DOHH2 (cell line): ENCODE measurements around the gene GMPPA.

Source experiments
- H3F3A ChIP-seq: fragments of 200-600 bp; sonication (generic), shearing (Covaris generic); 2 replicates; pipeline ENCODE4 v1.6.0; 2016; ENCODE audit warnings: antibody characterized with exemption, mild to moderate bottlenecking; ENCODE audit not compliant: control insufficient read depth, insufficient read depth
- H3K27ac ChIP-seq: fragments of 200-600 bp; sonication (generic); 2 replicates; pipeline ENCODE4 v1.5.1; 2014; ENCODE audit warnings: low read depth, mild to moderate bottlenecking, low read length, moderate library complexity
- H3K27me3 ChIP-seq: fragments of 200-600 bp; sonication (generic); 2 replicates; pipeline ENCODE4 v1.6.1; 2014; ENCODE audit warnings: mild to moderate bottlenecking, low read length, mixed read lengths; ENCODE audit not compliant: control insufficient read depth
- H3K36me3 ChIP-seq: fragments of 200-600 bp; sonication (generic); 2 replicates; pipeline ENCODE4 v1.6.1; 2014; ENCODE audit warnings: mild to moderate bottlenecking, low read length, moderate library complexity, mixed read lengths; ENCODE audit not compliant: control insufficient read depth
- H3K4me1 ChIP-seq: fragments of 200-600 bp; sonication (generic); 2 replicates; pipeline ENCODE4 v1.6.1; 2014; ENCODE audit warnings: mild to moderate bottlenecking, low read length, mixed read lengths; ENCODE audit not compliant: control insufficient read depth
- H3K4me2 ChIP-seq: fragments of 200-600 bp; sonication (generic); 2 replicates; pipeline ENCODE4 v1.6.0; 2014; ENCODE audit warnings: mild to moderate bottlenecking, low read length, moderate library complexity
- H3K4me3 ChIP-seq: fragments of 200-600 bp; sonication (generic); 2 replicates; pipeline ENCODE4 v1.5.1; 2014; ENCODE audit warnings: mild to moderate bottlenecking, low read length, mixed read lengths
- H3K79me2 ChIP-seq: fragments of 200-600 bp; sonication (generic); 2 replicates; pipeline ENCODE4 v1.6.1; 2014; ENCODE audit warnings: mild to moderate bottlenecking, low read length, mixed read lengths; ENCODE audit not compliant: control insufficient read depth
- H3K9me2 ChIP-seq: fragments of 200-600 bp; sonication (generic); replicated peaks from 2 replicates; pipeline ENCODE4 v1.6.1; 2014; ENCODE audit warnings: mild to moderate bottlenecking, low read length, mixed read lengths; ENCODE audit not compliant: control insufficient read depth
- H3K9me3 ChIP-seq: fragments of 200-600 bp; sonication (generic); 2 replicates; pipeline ENCODE4 v1.6.1; 2014; ENCODE audit warnings: antibody characterized with exemption, low read length, mixed read lengths; ENCODE audit not compliant: control insufficient read depth, insufficient read depth
- H4K20me1 ChIP-seq: fragments of 200-600 bp; sonication (generic); 2 replicates; pipeline ENCODE4 v1.6.0; 2014; ENCODE audit warnings: low read depth, mild to moderate bottlenecking, antibody characterized with exemption, low read length, moderate library complexity; ENCODE audit not compliant: control insufficient read depth, insufficient read depth
- CTCF ChIP-seq: fragments of 200-600 bp; sonication (generic); IDR thresholded peaks from one replicate; pipeline ENCODE4 v1.5.1; 2014; ENCODE audit warnings: antibody characterized with exemption, mild to moderate bottlenecking, low read depth, low read length; ENCODE audit not compliant: poor library complexity, severe bottlenecking
- EZH2phosphoT487 ChIP-seq: fragments of 200-600 bp; sonication (generic); IDR thresholded peaks from 2 replicates; pipeline ENCODE4 v1.6.1; 2017; ENCODE audit warnings: borderline replicate concordance, mild to moderate bottlenecking, antibody characterized with exemption, low read length, moderate library complexity, mixed read lengths

GMPPA gene

GRCh38 chr2:219552382-219553167, 53.9 kb downstream of the GMPPA start:
- Histone ChIP-seq H4K20me1 (no peaks in the 10 kb centered on the region), H3K9me2 (no peaks in the 10 kb centered on the region), H3K79me2 (no peaks in the 10 kb centered on the region), H3K27me3 (no peaks in the 10 kb centered on the region), H3K4me1 (no peaks in the 10 kb centered on the region), H3K9me3 (no peaks in the 10 kb centered on the region), H3K4me3 (no peak overlapping the region), H3K36me3 (no peaks in the 10 kb centered on the region), H3K4me2 (no peak overlapping the region), H3F3A (no peaks in the 10 kb centered on the region), H3K27ac (no peak overlapping the region)
- no peak for TF ChIP-seq EZH2phosphoT487
- no peak for TF ChIP-seq CTCF

GRCh38 chr2:219553168-219553417, 54.4 kb downstream of the GMPPA start:
- Histone ChIP-seq H3K9me3 (no peaks in the 10 kb centered on the region), H3K4me3 (no peak overlapping the region), H3K36me3 (no peaks in the 10 kb centered on the region), H4K20me1 (no peaks in the 10 kb centered on the region), H3K9me2 (no peaks in the 10 kb centered on the region), H3K79me2 (no peaks in the 10 kb centered on the region), H3K4me1 (no peaks in the 10 kb centered on the region), H3F3A (no peaks in the 10 kb centered on the region), H3K27ac (no peak overlapping the region), H3K27me3 (no peaks in the 10 kb centered on the region), H3K4me2 (no peak overlapping the region)
- TF ChIP-seq CTCF = no peak
- TF ChIP-seq EZH2phosphoT487 = no peak

- Histone ChIP-seq H3K36me3 (no peaks in the 10 kb centered on the region), H4K20me1 (no peaks in the 10 kb centered on the region), H3K27me3 (no peaks in the 10 kb centered on the region), H3K4me1 (no peaks in the 10 kb centered on the region), H3K9me3 (no peaks in the 10 kb centered on the region), H3K79me2 (no peaks in the 10 kb centered on the region), H3F3A (no peaks in the 10 kb centered on the region), H3K4me3 (no peak overlapping the region), H3K4me2 (no peak overlapping the region), H3K27ac (no peak overlapping the region), H3K9me2 (no peaks in the 10 kb centered on the region)
- no peak for TF ChIP-seq CTCF
- no peak for TF ChIP-seq EZH2phosphoT487
Measured at GRCh38 chr2:219553463-219553963, 54.8 kb downstream of the GMPPA start.

- no peak overlapping the region for H3K4me3 ChIP-seq
- no peaks in the 10 kb centered on the region for H3K4me1 ChIP-seq
- H3K27ac ChIP-seq = no peak overlapping the region
- no peaks in the 10 kb centered on the region for H3K9me3 ChIP-seq
- H3K27me3 ChIP-seq = no peaks in the 10 kb centered on the region
- H3K4me2 ChIP-seq = no peak overlapping the region
- H3K79me2 ChIP-seq = no peaks in the 10 kb centered on the region
- no peaks in the 10 kb centered on the region for H3F3A ChIP-seq
- no peaks in the 10 kb centered on the region for H4K20me1 ChIP-seq
- no peaks in the 10 kb centered on the region for H3K9me2 ChIP-seq
- TF ChIP-seq EZH2phosphoT487 (no peak), CTCF (no peak)
- H3K36me3 ChIP-seq = no peaks in the 10 kb centered on the region
Measured at GRCh38 chr2:219554350-219554749, 55.7 kb downstream of the GMPPA start.
